IPS DF 6.9 (cell line): ENCODE data around the gene SDCBP2.

Source experiments
- DNase-seq: peaks from one replicate; pipeline ENCODE4 v3.0.0-alpha.2; 2013; ENCODE audit warnings: low read depth, low spot score
- H3K27ac ChIP-seq: one replicate; pipeline ENCODE4 v1.5.1; 2013; ENCODE audit warnings: low read length, control low read depth
- H3K27me3 ChIP-seq: 2 replicates; pipeline ENCODE4 v1.6.1; 2013; ENCODE audit warnings: mild to moderate bottlenecking, low read length; ENCODE audit not compliant: control insufficient read depth, insufficient read depth
- H3K36me3 ChIP-seq: 2 replicates; pipeline ENCODE4 v1.6.1; 2013; ENCODE audit warnings: low read length; ENCODE audit not compliant: control insufficient read depth, insufficient read depth
- H3K4me1 ChIP-seq: 2 replicates; pipeline ENCODE4 v1.6.1; 2013; ENCODE audit warnings: low read length; ENCODE audit not compliant: control insufficient read depth, insufficient read depth
- H3K4me3 ChIP-seq: 2 replicates; pipeline ENCODE4 v1.5.1; 2013; ENCODE audit warnings: mild to moderate bottlenecking, low read length
- H3K9me3 ChIP-seq: 2 replicates; pipeline ENCODE4 v1.6.1; 2013; ENCODE audit warnings: low read length, inconsistent platforms; ENCODE audit not compliant: control insufficient read depth, insufficient read depth
- whole genome bisulfite sequencing: extraction: QIAGEN DNeasy Blood & Tissue Kit; methylation state at CpG from one replicate; pipeline ENCODE4 v1.1.7; 2013; ENCODE audit warnings: mixed read lengths, missing lambda C conversion rate; ENCODE audit not compliant: insufficient read length, insufficient coverage; 5-methylcytosine and 5-hydroxymethylcytosine counted together

Gene SDCBP2

DNA sequence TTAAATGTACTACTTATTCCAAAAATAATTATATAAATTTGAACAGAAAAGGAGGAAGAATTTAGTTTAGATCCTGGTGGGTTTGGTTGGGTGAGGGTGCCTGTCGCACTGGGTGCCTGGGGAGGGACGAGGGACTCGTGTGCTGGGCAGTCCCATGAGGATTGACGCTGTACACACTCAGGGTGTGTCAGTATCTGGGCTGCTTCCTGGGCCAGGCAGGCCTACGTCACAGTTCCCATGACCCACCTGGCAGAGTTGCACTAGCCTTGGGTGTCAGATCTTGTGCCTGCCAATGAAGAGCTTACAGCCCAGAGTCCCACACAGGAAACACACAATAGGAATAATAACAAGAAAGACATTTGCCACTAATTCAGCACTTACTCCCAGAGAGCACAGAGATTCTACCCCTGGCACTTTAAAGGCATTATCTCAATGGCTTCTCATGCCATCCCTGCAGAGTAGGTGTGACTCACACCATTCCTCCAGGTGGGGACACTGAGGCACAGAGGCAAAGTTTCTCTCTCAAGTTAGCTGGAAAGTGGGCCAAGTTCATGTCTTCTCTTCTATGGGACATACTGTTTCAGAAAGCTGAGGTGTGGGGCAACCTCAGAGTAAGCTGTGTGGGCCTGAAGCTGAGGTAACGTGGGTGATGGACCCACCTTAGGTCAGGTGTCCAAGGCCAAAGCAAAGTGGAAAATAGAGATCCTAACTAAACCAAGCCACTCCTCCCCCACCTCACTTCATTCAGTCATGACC lies 1.3 kb upstream of the SDCBP2 start:
- H3K9me3 ChIP-seq = no peaks in the 10 kb centered on the region
- no peaks in the 10 kb centered on the region for H3K36me3 ChIP-seq
- H3K27me3 ChIP-seq = no peaks in the 10 kb centered on the region
- no peaks in the 10 kb centered on the region for H3K4me1 ChIP-seq
- WGBS = no CpG with 5 or more reads among the region's 6 CpGs
- H3K27ac ChIP-seq = no peak overlapping the region
- H3K4me3 ChIP-seq = no peak overlapping the region
- no peak for DNase-seq

- Histone ChIP-seq H3K27me3 (no peaks in the 10 kb centered on the region), H3K4me3 (no peak overlapping the region), H3K9me3 (no peaks in the 10 kb centered on the region), H3K27ac (no peak overlapping the region), H3K36me3 (no peaks in the 10 kb centered on the region), H3K4me1 (no peaks in the 10 kb centered on the region)
- no CpG with 5 or more reads among the region's 7 CpGs for WGBS
- DNase-seq = no peak
Observed at GRCh38 chr20:1327827-1328679, 886 bp downstream of the SDCBP2 start.

- H3K4me3 ChIP-seq = no peak overlapping the region
- no peaks in the 10 kb centered on the region for H3K27me3 ChIP-seq
- H3K9me3 ChIP-seq = no peaks in the 10 kb centered on the region
- H3K36me3 ChIP-seq = no peaks in the 10 kb centered on the region
- WGBS = no CpG with 5 or more reads among the region's 8 CpGs
- DNase-seq = no peak
- H3K27ac ChIP-seq = no peak overlapping the region
- H3K4me1 ChIP-seq = no peaks in the 10 kb centered on the region
Observed at GRCh38 chr20:1327241-1327653, 1.7 kb downstream of the SDCBP2 start.

DNA sequence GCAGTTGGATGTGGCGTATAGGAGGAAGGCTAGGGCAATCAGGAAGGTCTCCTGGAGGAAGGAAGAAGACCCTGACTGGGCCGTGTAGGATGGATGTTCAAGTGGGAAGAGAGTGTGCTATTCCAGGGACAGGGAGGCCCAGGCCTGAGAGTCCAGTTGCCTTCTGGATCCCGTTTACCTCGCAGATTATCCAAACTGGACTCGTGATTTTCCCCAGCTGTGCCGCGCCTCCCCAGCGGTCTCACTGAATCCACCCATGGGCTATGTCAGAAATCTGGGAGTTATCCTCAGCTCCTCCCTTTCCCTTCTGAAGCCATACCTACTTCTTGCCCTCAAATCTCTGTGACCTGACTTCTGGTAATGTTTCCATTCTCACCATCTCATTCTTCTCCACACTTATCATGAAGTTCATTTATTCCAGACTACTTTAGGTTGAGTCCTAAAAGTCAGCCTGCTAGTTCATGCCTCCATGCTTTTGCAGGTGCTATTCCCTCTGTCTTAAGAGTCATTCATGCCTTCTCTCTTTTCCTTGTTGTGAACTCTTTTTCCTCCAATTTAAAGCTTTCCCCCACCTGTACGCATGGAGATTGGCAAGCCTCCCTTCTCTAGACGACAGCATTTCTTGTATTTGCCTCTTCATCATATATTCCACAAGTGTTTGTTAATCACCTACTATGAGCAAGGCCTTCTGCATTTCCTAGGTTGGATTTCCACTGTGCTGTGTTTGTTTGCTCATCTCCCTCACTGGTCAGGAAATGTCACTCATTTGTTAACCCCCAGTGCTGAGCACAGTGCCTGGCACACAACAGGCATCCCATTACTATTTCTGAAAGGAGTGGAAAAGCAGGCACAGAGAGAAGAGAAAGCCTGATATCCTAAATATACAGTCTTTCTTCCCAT lies 2.7 kb downstream of the SDCBP2 start:
- DNase-seq = no peak
- no peaks in the 10 kb centered on the region; the same call in 1 of the 2 replicates for H3K36me3 ChIP-seq
- H3K9me3 ChIP-seq = no peaks in the 10 kb centered on the region
- H3K4me3 ChIP-seq = peak overlapping the region; percentile 56; the same call in 1 of the 2 replicates
- no peaks in the 10 kb centered on the region for H3K27me3 ChIP-seq
- H3K4me1 ChIP-seq = no peaks in the 10 kb centered on the region
- H3K27ac ChIP-seq = no peak overlapping the region
- WGBS = no CpG with 5 or more reads among the region's 10 CpGs

DNA sequence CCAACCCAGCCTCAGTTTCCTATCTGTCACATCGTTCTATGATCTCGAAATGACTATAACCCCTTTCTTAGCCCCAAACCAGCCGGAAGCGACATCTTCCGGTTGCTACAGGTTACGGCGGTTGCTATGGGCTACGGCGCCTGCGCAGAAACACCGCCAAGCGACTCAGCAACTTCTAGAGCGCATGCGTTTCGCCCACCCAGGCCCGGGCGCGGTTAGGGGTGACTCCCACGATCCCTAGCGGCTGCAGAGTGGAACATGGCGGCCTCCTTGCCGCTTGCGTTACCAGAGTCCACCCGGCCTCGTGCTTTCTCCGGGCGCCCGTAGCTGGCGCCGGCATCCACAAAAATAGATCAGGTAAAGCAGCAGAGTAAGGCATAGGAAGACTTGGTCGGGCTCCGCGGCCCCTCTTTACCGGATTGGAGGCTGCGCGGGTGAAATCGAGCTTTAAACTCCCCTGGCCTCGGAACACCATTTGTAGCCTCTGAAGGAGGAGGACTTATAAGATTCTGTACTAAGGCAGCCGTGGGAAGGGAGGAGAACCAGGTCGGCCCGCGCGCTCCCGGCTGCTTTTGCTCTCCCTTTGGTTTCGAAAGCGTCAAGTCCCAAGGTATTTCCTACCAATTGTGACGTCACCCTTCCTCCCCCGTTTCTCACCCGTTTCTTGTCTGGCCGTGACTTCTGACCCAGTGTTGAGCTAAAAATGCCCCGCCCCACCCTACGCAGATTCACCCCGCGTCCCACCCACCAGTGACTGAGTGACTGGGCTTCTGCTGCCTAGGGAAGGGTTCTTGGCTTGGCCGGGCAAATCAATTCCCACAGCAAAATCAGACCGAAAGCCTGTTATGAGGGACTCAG lies 3.5 kb downstream of the SDCBP2 start:
- peak overlapping the region; percentile 56; the same call in 1 of the 2 replicates for H3K4me3 ChIP-seq
- WGBS = no CpG with 5 or more reads among the region's 56 CpGs
- H3K27ac ChIP-seq = no peak overlapping the region
- no peaks in the 10 kb centered on the region; the same call in 1 of the 2 replicates for H3K36me3 ChIP-seq
- no peaks in the 10 kb centered on the region for H3K27me3 ChIP-seq
- peak; percentile 87 for DNase-seq
- H3K9me3 ChIP-seq = no peaks in the 10 kb centered on the region
- H3K4me1 ChIP-seq = no peaks in the 10 kb centered on the region

DNA sequence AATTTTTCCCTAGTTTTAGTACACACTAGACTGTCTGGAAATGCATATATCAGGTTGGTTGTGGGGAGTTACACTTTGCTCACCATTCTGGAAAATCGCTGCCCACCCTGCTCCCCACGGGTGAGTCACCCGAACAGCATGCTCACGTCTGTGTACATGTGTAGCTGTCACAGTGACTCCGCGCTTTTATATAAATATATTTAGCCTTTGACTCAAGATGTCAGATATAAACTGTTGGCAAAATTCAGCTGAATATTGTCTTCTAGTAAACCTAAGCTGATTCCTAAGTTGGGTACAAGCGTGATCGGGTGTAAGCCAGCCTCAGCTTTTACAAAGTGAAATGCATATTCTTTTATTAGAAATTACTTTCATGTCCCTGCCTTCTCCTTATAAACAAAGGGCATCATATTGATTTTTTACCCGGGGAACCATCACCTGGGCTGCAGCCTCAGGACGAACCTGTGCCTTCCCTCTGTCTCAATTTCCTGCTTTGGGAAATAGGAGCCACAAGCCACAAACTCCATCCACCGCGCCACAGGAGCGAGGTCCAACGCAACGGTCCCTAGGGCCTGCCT lies 4.3 kb downstream of the SDCBP2 start:
- H3K27me3 ChIP-seq = no peaks in the 10 kb centered on the region
- no peaks in the 10 kb centered on the region for H3K4me1 ChIP-seq
- no peaks in the 10 kb centered on the region; the same call in 1 of the 2 replicates for H3K36me3 ChIP-seq
- no CpG with 5 or more reads among the region's 15 CpGs for WGBS
- DNase-seq = no peak
- H3K9me3 ChIP-seq = no peaks in the 10 kb centered on the region
- peak overlapping the region; percentile 56; the same call in 1 of the 2 replicates for H3K4me3 ChIP-seq
- H3K27ac ChIP-seq = no peak overlapping the region

GRCh38 chr20:1323830-1324597 lies 4.9 kb downstream of the SDCBP2 start:
- Histone ChIP-seq H3K4me3 (no peak overlapping the region), H3K27ac (no peak overlapping the region), H3K9me3 (no peaks in the 10 kb centered on the region), H3K4me1 (no peaks in the 10 kb centered on the region), H3K27me3 (no peaks in the 10 kb centered on the region), H3K36me3 (no peaks in the 10 kb centered on the region; the same call in 1 of the 2 replicates)
- DNase-seq = no peak
- WGBS = no CpG with 5 or more reads among the region's 12 CpGs

DNA sequence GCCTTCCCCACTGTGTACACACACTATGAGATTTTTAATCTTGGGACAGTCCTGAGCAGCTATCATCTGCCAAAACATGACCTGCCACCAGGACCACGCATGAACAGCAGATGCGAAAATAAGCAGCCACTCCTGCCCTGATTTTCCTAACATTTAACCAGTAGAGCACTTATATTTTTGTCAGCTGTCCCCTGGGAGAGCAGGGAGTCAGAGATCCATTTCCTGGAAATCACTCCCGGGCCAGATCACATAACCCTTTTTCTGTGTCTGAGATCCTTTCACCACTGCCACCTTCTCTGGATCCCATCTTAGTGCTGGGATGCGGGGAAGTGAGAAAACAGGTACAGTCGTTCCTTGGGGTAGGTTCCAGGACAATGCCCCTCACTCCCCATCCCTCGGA lies 5.7 kb downstream of the SDCBP2 start:
- no peaks in the 10 kb centered on the region for H3K4me1 ChIP-seq
- no peaks in the 10 kb centered on the region; the same call in 1 of the 2 replicates for H3K36me3 ChIP-seq
- no peak overlapping the region for H3K4me3 ChIP-seq
- no CpG with 5 or more reads among the region's 6 CpGs for WGBS
- no peaks in the 10 kb centered on the region for H3K9me3 ChIP-seq
- H3K27ac ChIP-seq = no peak overlapping the region
- no peak for DNase-seq
- H3K27me3 ChIP-seq = no peaks in the 10 kb centered on the region
